ENCODE measurements around the gene AJUBA.

- TF ChIP-seq CTCF (IDR thresholded peaks at IDR 0.05), result no peak
- no peak for TF ChIP-seq EZH2 (IDR thresholded peaks at IDR 0.05; ENCODE audit: borderline replicate concordance, insufficient read depth, low read depth, low read length, poor library complexity, severe bottlenecking)
Measured at GRCh38 chr14:22922294-22922693, 60.1 kb downstream of the AJUBA start.

Data from B cell (primary cell).